K562 (cell line): ENCODE data around the gene KRTAP4-11.
"Not testable (repeated sequence)": the region's sequence is repeated elsewhere in the genome, so short reads cannot be mapped to it uniquely, and the experiment has no call there.

Experiments
- CBX1 ChIP-seq: sonication (generic); IDR thresholded peaks from 2 replicates; pipeline ENCODE4 v1.6.1; 2016; ENCODE audit warnings: antibody characterized with exemption, low read depth, mild to moderate bottlenecking
- CBX8 ChIP-seq: fragments of 200-600 bp; sonication (generic); IDR thresholded peaks from 2 replicates; pipeline ENCODE4 v1.6.1; 2012; ENCODE audit warnings: borderline replicate concordance, mixed run types, low read depth, mild to moderate bottlenecking, moderate library complexity, mixed read lengths, low read length, control low read depth, inconsistent platforms; ENCODE audit not compliant: poor library complexity, severe bottlenecking; ENCODE audit errors: extremely low read depth
- CEBPB ChIP-seq: fragments of 450-650 bp; IDR thresholded peaks from 2 replicates; pipeline ENCODE4 v1.6.1; 2016; ENCODE audit warnings: missing genetic modification characterization, missing compliant biosample characterization
- EP300 ChIP-seq: IDR thresholded peaks from 2 replicates; pipeline ENCODE4 v1.6.1; 2012; ENCODE audit warnings: low read length, improper control_type of control experiment
- MAZ ChIP-seq, 2 experiments: fragments of 450-650 bp in 1 of 2; sonication (generic) in 1 of 2; formaldehyde crosslinking; IDR thresholded peaks in 1 of 2; conservative IDR thresholded peaks in 1 of 2; 2 replicates each; pipeline versions ENCODE4 v1.4.0 to v1.5.0; 2020; ENCODE audit warnings: mild to moderate bottlenecking in 1 of 2, missing genetic modification reagents in 1 of 2
- MXI1 ChIP-seq: IDR thresholded peaks from 2 replicates; pipeline ENCODE4 v1.6.1; 2011; ENCODE audit warnings: low read depth, mild to moderate bottlenecking, improper control_type of control experiment, low read length
- POLR2A ChIP-seq: fragments of 450-650 bp; conservative IDR thresholded peaks from 2 replicates; pipeline ENCODE4 v1.6.1; 2016
- POLR2B ChIP-seq: fragments of 450-650 bp; IDR thresholded peaks from 2 replicates; pipeline ENCODE4 v1.6.1; 2018; ENCODE audit warnings: low read depth; ENCODE audit not compliant: partially characterized antibody
- RAD21 ChIP-seq, 2 experiments: fragments of 250-450 bp in 1 of 2; fragments of 450-650 bp in 1 of 2; sonication (Bioruptor Pico) in 1 of 2; formaldehyde crosslinking in 1 of 2; IDR thresholded peaks in 1 of 2; conservative IDR thresholded peaks in 1 of 2; 2 replicates each; pipeline versions ENCODE4 v1.4.0 to v1.8.0; 2020 to 2022; ENCODE audit warnings: mild to moderate bottlenecking in 2 of 2, moderate library complexity in 1 of 2
- ZNF274 ChIP-seq: IDR thresholded peaks from 2 replicates; pipeline ENCODE4 v1.6.1; 2011; ENCODE audit warnings: low read depth, mild to moderate bottlenecking, low read length, moderate library complexity, borderline replicate concordance
- TF ChIP-seq, protein P1 (sequence below), 3 experiments: IDR thresholded peaks in 2 of 3; conservative IDR thresholded peaks in 1 of 3; 2 replicates each; pipeline ENCODE4 v1.5.1; 2011 to 2012; ENCODE audit warnings: low read length in 3 of 3, mild to moderate bottlenecking in 3 of 3, control low read depth in 2 of 3, improper control_type of control experiment in 1 of 3, inconsistent platforms in 1 of 3, low read depth in 1 of 3, mixed read lengths in 1 of 3, moderate library complexity in 1 of 3; ENCODE audit not compliant: insufficient read depth in 2 of 3

GRCh38 chr17:41083427-41083826 is 34.7 kb downstream of the KRTAP4-11 start:
- not testable (repeated sequence) for TF ChIP-seq CBX8; RAD21 (CRISPR knock-in tag; conservative IDR thresholded peaks at IDR 0.05 in 1 of 2, IDR thresholded peaks at IDR 0.05 in 1 of 2); MXI1; MAZ (CRISPR knock-in tag; conservative IDR thresholded peaks at IDR 0.05 in 1 of 2, IDR thresholded peaks at IDR 0.05 in 1 of 2); CEBPB (tag); ZNF274; POLR2B; CBX1; POLR2A; EP300
- TF ChIP-seq, protein P1, sequence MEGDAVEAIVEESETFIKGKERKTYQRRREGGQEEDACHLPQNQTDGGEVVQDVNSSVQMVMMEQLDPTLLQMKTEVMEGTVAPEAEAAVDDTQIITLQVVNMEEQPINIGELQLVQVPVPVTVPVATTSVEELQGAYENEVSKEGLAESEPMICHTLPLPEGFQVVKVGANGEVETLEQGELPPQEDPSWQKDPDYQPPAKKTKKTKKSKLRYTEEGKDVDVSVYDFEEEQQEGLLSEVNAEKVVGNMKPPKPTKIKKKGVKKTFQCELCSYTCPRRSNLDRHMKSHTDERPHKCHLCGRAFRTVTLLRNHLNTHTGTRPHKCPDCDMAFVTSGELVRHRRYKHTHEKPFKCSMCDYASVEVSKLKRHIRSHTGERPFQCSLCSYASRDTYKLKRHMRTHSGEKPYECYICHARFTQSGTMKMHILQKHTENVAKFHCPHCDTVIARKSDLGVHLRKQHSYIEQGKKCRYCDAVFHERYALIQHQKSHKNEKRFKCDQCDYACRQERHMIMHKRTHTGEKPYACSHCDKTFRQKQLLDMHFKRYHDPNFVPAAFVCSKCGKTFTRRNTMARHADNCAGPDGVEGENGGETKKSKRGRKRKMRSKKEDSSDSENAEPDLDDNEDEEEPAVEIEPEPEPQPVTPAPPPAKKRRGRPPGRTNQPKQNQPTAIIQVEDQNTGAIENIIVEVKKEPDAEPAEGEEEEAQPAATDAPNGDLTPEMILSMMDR (IDR thresholded peaks at IDR 0.05 in 2 of 3, conservative IDR thresholded peaks at IDR 0.05 in 1 of 3; ENCODE audit: insufficient read depth in 2 of 3, low read depth in 1 of 3, low read length in 3 of 3): not testable (repeated sequence)
